BE2C (cell line): ENCODE data around the gene NFKBIL1.
"Not testable (repeated sequence)": the region's sequence is repeated elsewhere in the genome, so short reads cannot be mapped to it uniquely, and the experiment has no call there.

Experiments
- DNase-seq: peaks from one replicate; pipeline ENCODE4 v3.0.0-alpha.2; 2020
- H3K27me3 ChIP-seq: fragments of 250-450 bp; sonication (Bioruptor Pico); 2 replicates; pipeline ENCODE4 v1.5.1; 2020; ENCODE audit warnings: mild to moderate bottlenecking
- H3K36me3 ChIP-seq: fragments of 250-450 bp; sonication (Bioruptor Pico); 2 replicates; pipeline ENCODE4 v1.5.1; 2020; ENCODE audit warnings: mild to moderate bottlenecking
- H3K4me1 ChIP-seq: fragments of 250-450 bp; sonication (Bioruptor Pico); 2 replicates; pipeline ENCODE4 v1.5.1; 2020
- H3K4me3 ChIP-seq: 2 replicates; pipeline ENCODE4 v1.5.1; 2011; ENCODE audit warnings: low read depth, low read length
- H3K9me3 ChIP-seq: fragments of 250-450 bp; sonication (Bioruptor Pico); 2 replicates; pipeline ENCODE4 v1.5.1; 2020
- CTCF ChIP-seq: IDR thresholded peaks from 2 replicates; pipeline ENCODE4 v1.5.1; 2012; ENCODE audit warnings: mild to moderate bottlenecking, low read depth, low read length

Gene NFKBIL1

GRCh38 chr6:31547727-31548543, 527 bp downstream of the NFKBIL1 start:
- no peak for DNase-seq
- Histone ChIP-seq H3K9me3 (no peaks in the 10 kb centered on the region), H3K4me3 (peak overlapping the region; percentile 69), H3K36me3 (peaks cover 14% of the 10 kb centered on the region), H3K27me3 (no peaks in the 10 kb centered on the region), H3K4me1 (no peaks in the 10 kb centered on the region)
- TF ChIP-seq CTCF: no peak

GRCh38 chr6:31548544-31548873, 1.1 kb downstream of the NFKBIL1 start:
- H3K9me3 ChIP-seq: no peaks in the 10 kb centered on the region
- H3K4me3 ChIP-seq: no peak overlapping the region
- TF ChIP-seq CTCF: no peak
- H3K36me3 ChIP-seq: peaks cover 16% of the 10 kb centered on the region
- no peaks in the 10 kb centered on the region for H3K27me3 ChIP-seq
- H3K4me1 ChIP-seq: no peaks in the 10 kb centered on the region
- no peak for DNase-seq

GRCh38 chr6:31551371-31551770, 4.0 kb downstream of the NFKBIL1 start:
- TF ChIP-seq CTCF: peak; percentile 53
- not testable (repeated sequence) for H3K9me3 ChIP-seq, H3K4me1 ChIP-seq, H3K4me3 ChIP-seq, H3K27me3 ChIP-seq
- DNase-seq: peak; percentile 50
- peaks cover 18% of the 10 kb centered on the region for H3K36me3 ChIP-seq

- H3K4me3 ChIP-seq: no peak overlapping the region
- H3K9me3 ChIP-seq: no peaks in the 10 kb centered on the region
- H3K4me1 ChIP-seq: peaks cover 4% of the 10 kb centered on the region
- no peak for DNase-seq
- peaks cover 26% of the 10 kb centered on the region for H3K36me3 ChIP-seq
- no peak for TF ChIP-seq CTCF
- H3K27me3 ChIP-seq: no peaks in the 10 kb centered on the region
Observed at GRCh38 chr6:31556307-31556706, 8.9 kb downstream of the NFKBIL1 start.

GRCh38 chr6:31557443-31558317, 10.3 kb downstream of the NFKBIL1 start:
- Histone ChIP-seq H3K36me3 (peaks cover 26% of the 10 kb centered on the region), H3K9me3 (no peaks in the 10 kb centered on the region), H3K27me3 (no peaks in the 10 kb centered on the region), H3K4me1 (peaks cover 4% of the 10 kb centered on the region), H3K4me3 (no peak overlapping the region)
- TF ChIP-seq CTCF: no peak
- DNase-seq: no peak

GRCh38 chr6:31558318-31558625, 10.9 kb downstream of the NFKBIL1 start:
- no peak overlapping the region for H3K4me3 ChIP-seq

More at GRCh38 chr6:31558318-31558625, 10.9 kb downstream of the NFKBIL1 start:
- DNase-seq: no peak
- H3K9me3 ChIP-seq: no peaks in the 10 kb centered on the region
- H3K4me1 ChIP-seq: peaks cover 4% of the 10 kb centered on the region
- H3K27me3 ChIP-seq: no peaks in the 10 kb centered on the region
- no peak for TF ChIP-seq CTCF
- peaks cover 26% of the 10 kb centered on the region for H3K36me3 ChIP-seq
